Measurements from ENCODE around the gene PIH1D2. TPM values are rescaled to one million over a fixed set of nuclear protein-coding genes. Genes with fewer than 3 reads are reported as not detected.

Gene PIH1D2
- total and polyA plus RNA-seq, 12 donors: 0.91 to 3.7 (median 2.2) TPM

- TF ChIP-seq POLR2A (IDR thresholded peaks at IDR 0.05) (no peak), CTCF (IDR thresholded peaks at IDR 0.05) (no peak)
- WGBS, 4 donors: 96 to 99% (median 97%) methylated on average over 4 of the region's 4 CpGs
- intact Hi-C loops (cut with DNase I): no loop called here
- no peak overlapping the region for H3K27ac ChIP-seq
- H3K4me1 ChIP-seq (replicated peaks in 1 of 2): no peaks in the 10 kb centered on the region
- DNase-seq: no peak
- no peak overlapping the region for H3K4me3 ChIP-seq
- H3K27me3 ChIP-seq: no peaks in the 10 kb centered on the region
- H3K36me3 ChIP-seq (replicated peaks in 1 of 2): peaks cover 0 to 37% of the 10 kb centered on the region in 2 donors
- H3K9me3 ChIP-seq (replicated peaks in 1 of 3): no peaks in the 10 kb centered on the region
These were observed 28.9 kb downstream of the PIH1D2 start for GRCh38 chr11:112044961-112045360.

GRCh38 chr11:112042961-112043304, 30.9 kb downstream of the PIH1D2 start:
- Histone ChIP-seq H3K27ac (no peak overlapping the region), H3K9me3 (replicated peaks in 1 of 3) (no peaks in the 10 kb centered on the region), H3K36me3 (replicated peaks in 1 of 2) (peaks cover 0 to 46% of the 10 kb centered on the region in 2 donors), H3K4me3 (no peak overlapping the region), H3K4me1 (replicated peaks in 1 of 2) (no peaks in the 10 kb centered on the region), H3K27me3 (no peaks in the 10 kb centered on the region)
- no peak for DNase-seq
- intact Hi-C loops (cut with DNase I): no loop called here
- WGBS, 4 donors: 95 to 98% (median 97%) methylated on average over 2 of the region's 2 CpGs
- no peak for TF ChIP-seq POLR2A (IDR thresholded peaks at IDR 0.05)
- TF ChIP-seq CTCF (IDR thresholded peaks at IDR 0.05): no peak

- H3K36me3 ChIP-seq (replicated peaks in 1 of 2): peaks cover 0 to 51% of the 10 kb centered on the region in 2 donors
- no peaks in the 10 kb centered on the region for H3K27me3 ChIP-seq
- no peak for DNase-seq
- H3K4me3 ChIP-seq: no peak overlapping the region
- H3K9me3 ChIP-seq (replicated peaks in 1 of 3): no peaks in the 10 kb centered on the region
- intact Hi-C loops (cut with DNase I): no loop called here
- H3K4me1 ChIP-seq (replicated peaks in 1 of 2): no peaks in the 10 kb centered on the region
- TF ChIP-seq POLR2A (IDR thresholded peaks at IDR 0.05) (no peak), CTCF (IDR thresholded peaks at IDR 0.05) (no peak)
- H3K27ac ChIP-seq: no peak overlapping the region
- WGBS, 4 donors: 50 to 60% (median 51%) methylated on average over 6 of the region's 6 CpGs
These were observed 31.5 kb downstream of the PIH1D2 start for GRCh38 chr11:112042161-112042960.

GRCh38 chr11:112037527-112037926, 36.3 kb downstream of the PIH1D2 start:
- H3K27me3 ChIP-seq: no peaks in the 10 kb centered on the region
- no peak for DNase-seq
- no peaks in the 10 kb centered on the region for H3K9me3 ChIP-seq (replicated peaks in 1 of 3)
- TF ChIP-seq CTCF (IDR thresholded peaks at IDR 0.05): no peak
- TF ChIP-seq POLR2A (IDR thresholded peaks at IDR 0.05): no peak
- no peak overlapping the region for H3K4me3 ChIP-seq
- no peak overlapping the region for H3K27ac ChIP-seq
- intact Hi-C loops (cut with DNase I): no loop called here
- peaks cover 0 to 58% of the 10 kb centered on the region in 2 donors for H3K36me3 ChIP-seq (replicated peaks in 1 of 2)
- H3K4me1 ChIP-seq (replicated peaks in 1 of 2): no peaks in the 10 kb centered on the region
